BLaER1 treated with 17β-estradiol and CSF1 and Interleukin-3, amounts not matched to agents 10 nM and 100 nM (cell line): ENCODE results near the gene CDKN3.
A peak's percentile ranks its signal among the peaks of the same experiment; 100 is the strongest.
"Not testable (repeated sequence)": the region's sequence is repeated elsewhere in the genome, so short reads cannot be mapped to it uniquely, and the experiment has no call there.

Experiments
- H3K27ac ChIP-seq, 11 experiments: shearing (Covaris generic); formaldehyde crosslinking; 2 replicates each; pipeline ENCODE4 v1.8.1; 2022
- H3K27me3 ChIP-seq, 11 experiments: shearing (Covaris generic); formaldehyde crosslinking; 2 replicates each; pipeline ENCODE4 v1.8.1; 2022
- H3K36me3 ChIP-seq, 11 experiments: shearing (Covaris generic); formaldehyde crosslinking; 2 replicates each; pipeline ENCODE4 v1.8.1; 2022
- H3K4me1 ChIP-seq, 10 experiments: shearing (Covaris generic); formaldehyde crosslinking; 2 replicates each; pipeline ENCODE4 v1.8.1; 2022
- H3K4me2 ChIP-seq, 11 experiments: shearing (Covaris generic); formaldehyde crosslinking; 2 replicates each; pipeline ENCODE4 v1.8.1; 2022
- H3K4me3 ChIP-seq, 10 experiments: shearing (Covaris generic); formaldehyde crosslinking; 2 replicates each; pipeline ENCODE4 v1.8.1; 2022
- H3K9ac ChIP-seq, 11 experiments: shearing (Covaris generic); formaldehyde crosslinking; 2 replicates each; pipeline ENCODE4 v1.8.1; 2022
- H3K9me3 ChIP-seq, 11 experiments: shearing (Covaris generic); formaldehyde crosslinking; replicated peaks in 1 of 11; 2 replicates each; pipeline ENCODE4 v1.8.1; 2022
- H4K20me1 ChIP-seq, 11 experiments: shearing (Covaris generic); formaldehyde crosslinking; 2 replicates each; pipeline ENCODE4 v1.8.1; 2022
- Cebpa-rat ChIP-seq, 11 experiments: shearing (Covaris generic); IDR thresholded peaks; 2 replicates each; pipeline ENCODE4 v1.8.1; 2022

The CDKN3 gene

DNA sequence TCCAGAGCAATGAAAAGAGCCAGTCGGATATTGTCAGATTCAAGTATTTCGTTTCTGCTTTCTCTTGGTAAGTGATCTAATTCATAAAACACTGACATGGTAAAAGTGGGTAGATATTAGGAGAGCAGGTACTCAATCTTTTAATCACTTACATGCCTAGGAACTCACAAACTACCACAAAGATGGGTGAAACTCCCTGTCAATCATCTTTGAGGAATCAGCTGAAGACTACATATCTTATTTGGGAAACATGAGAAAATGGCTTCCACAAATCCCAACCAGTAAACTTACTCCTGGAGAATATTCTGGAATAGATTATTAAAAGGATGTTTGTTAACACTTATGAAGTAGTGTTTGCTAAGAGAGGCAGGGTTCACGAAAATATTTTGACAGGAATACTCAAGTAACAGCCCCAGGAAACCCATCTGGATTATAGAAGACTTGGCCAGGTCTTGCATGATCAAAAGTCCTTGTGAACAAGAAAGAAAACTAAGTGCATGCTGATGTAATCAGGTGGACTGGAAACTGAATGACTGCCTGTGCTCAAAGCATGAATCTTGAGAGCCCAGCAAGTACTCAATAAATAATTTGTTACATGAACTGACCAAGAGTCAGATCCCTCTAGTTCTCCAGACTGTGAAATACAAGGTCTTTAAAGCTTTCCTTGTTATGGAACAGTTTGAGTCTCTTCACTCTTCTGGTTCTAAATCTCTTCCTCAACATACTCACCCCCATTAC, 28.9 kb downstream of the CDKN3 start:
- Histone ChIP-seq H3K4me2 (no peak overlapping the region), H3K36me3 (peaks cover 80 to 96% (median 85%) of the 10 kb centered on the region in 11 experiments), H4K20me1 (peaks cover 0 to 61% (median 26%) of the 10 kb centered on the region in 11 experiments; a peak in 14 of 22 replicates), H3K27me3 (no peaks in the 10 kb centered on the region), H3K9me3 (no peaks in the 10 kb centered on the region), H3K27ac (no peak overlapping the region), H3K4me3 (no peak overlapping the region), H3K4me1 (no peaks in the 10 kb centered on the region), H3K9ac (no peak overlapping the region)
- TF ChIP-seq Cebpa-rat (IDR thresholded peaks at IDR 0.05): no peak

DNA sequence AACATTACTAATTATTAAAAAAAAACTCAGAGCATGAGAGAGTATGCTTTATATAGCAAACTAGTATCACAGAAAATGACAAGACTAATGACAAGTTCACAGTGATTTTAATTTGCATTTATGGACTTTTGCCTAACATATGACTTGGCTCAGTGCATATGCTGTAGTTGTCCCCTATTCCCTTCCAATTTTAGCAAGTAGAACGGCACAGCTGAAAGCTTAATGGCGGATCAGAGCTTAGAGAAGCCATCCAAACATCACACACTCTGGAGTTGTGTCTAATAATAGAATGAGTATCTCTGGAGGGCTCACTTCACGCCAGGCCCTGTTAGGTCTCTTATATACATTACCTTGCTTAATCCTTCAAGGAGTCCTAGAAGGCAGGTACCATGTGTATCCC, 31.1 kb downstream of the CDKN3 start:
- Histone ChIP-seq H3K4me3 (no peak overlapping the region), H3K27ac (no peak overlapping the region), H3K9ac (no peak overlapping the region), H3K4me1 (no peaks in the 10 kb centered on the region), H3K9me3 (no peaks in the 10 kb centered on the region), H3K4me2 (no peak overlapping the region), H3K36me3 (peaks cover 87 to 100% (median 99%) of the 10 kb centered on the region in 11 experiments), H4K20me1 (peaks cover 5 to 80% (median 41%) of the 10 kb centered on the region in 11 experiments; a peak in 18 of 22 replicates), H3K27me3 (no peaks in the 10 kb centered on the region)
- TF ChIP-seq Cebpa-rat (IDR thresholded peaks at IDR 0.05): no peak

DNA sequence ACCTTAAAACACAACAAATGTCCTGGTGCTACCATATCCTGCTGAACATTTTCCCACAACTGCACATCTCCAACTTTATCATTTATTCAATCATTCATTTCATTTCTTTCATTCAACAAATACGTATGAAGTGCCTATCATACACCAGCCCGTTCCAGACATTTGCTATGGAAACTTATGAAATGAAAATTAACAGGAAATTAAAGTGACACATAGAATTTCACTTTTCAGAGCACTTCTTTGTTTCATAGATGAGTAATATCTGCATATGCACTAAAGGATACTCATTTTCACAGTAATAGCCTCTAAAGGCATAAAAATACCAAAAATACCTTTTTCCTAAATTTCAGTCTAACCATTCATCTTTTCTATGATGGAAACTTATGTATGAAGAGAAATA, 31.7 kb downstream of the CDKN3 start:
- H3K4me2 ChIP-seq: no peak overlapping the region
- H3K4me1 ChIP-seq: no peaks in the 10 kb centered on the region
- peaks cover 8 to 84% (median 47%) of the 10 kb centered on the region in 11 experiments; a peak in 19 of 22 replicates for H4K20me1 ChIP-seq
- no peak for TF ChIP-seq Cebpa-rat (IDR thresholded peaks at IDR 0.05)
- no peak overlapping the region for H3K9ac ChIP-seq
- peaks cover 86 to 100% (median 98%) of the 10 kb centered on the region in 11 experiments for H3K36me3 ChIP-seq
- H3K4me3 ChIP-seq: no peak overlapping the region
- no peaks in the 10 kb centered on the region for H3K27me3 ChIP-seq
- H3K27ac ChIP-seq: no peak overlapping the region
- no peaks in the 10 kb centered on the region for H3K9me3 ChIP-seq

DNA sequence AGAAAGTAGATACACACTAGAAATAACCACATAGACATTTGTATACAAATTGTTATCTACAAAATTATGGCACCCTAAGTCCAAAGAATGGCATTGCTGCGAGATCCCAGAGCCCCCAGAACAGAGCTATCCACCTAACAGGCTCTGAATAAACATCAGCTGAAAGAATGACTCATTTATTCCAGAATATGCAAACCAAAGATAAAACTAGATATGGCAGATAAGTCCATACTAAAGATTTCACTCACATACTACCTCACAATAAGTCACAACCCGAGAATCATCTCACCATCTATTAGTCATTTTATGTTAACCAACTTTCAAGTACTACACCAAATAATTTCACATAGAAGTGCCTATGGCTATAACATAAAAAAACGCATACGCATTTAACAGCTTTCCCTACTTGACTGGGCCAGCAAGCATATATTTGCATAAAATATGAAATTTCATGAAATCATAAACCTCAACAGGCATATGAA, 38.7 kb downstream of the CDKN3 start:
- peak overlapping the region in 10 of 11 experiments; percentile 22 to 64 (median 46); a peak in 14 of 22 replicates for H3K4me2 ChIP-seq
- peaks cover 25 to 100% (median 91%) of the 10 kb centered on the region in 11 experiments; a peak in 20 of 22 replicates for H4K20me1 ChIP-seq
- no peaks in the 10 kb centered on the region for H3K9me3 ChIP-seq
- no peaks in the 10 kb centered on the region for H3K27me3 ChIP-seq
- H3K4me1 ChIP-seq: peaks cover 32 to 63% (median 50%) of the 10 kb centered on the region in 10 experiments; a peak in 19 of 20 replicates
- peaks cover 25 to 93% (median 58%) of the 10 kb centered on the region in 11 experiments; a peak in 21 of 22 replicates for H3K36me3 ChIP-seq
- no peak overlapping the region for H3K4me3 ChIP-seq
- H3K27ac ChIP-seq: peak overlapping the region in 2 of 11 experiments; percentile 17 to 18; a peak in 2 of 22 replicates
- no peak for TF ChIP-seq Cebpa-rat (IDR thresholded peaks at IDR 0.05)
- 0 out of 22 replicates have a peak overlapping the region, but pooled peaks of 1 of the 11 experiments have one; percentile 49 for H3K9ac ChIP-seq

DNA sequence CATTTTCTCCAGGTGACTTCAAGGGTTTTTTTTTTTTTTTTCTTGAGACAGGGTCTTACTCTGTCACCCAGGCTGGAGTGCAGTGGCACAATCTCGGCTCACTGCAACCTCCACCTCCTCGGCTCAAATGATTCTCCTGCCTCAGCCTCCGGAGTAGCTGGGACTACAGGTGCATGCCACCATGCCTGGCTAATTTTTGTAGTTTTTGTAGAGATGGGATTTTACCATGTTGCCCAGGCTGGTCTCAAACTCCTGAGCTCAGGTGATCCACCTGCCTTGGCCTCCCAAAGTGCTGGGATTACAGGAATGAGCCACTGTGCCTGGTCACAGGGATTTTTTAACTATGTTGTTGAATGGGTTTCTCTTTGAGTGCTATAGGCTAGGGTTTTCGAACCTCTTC, 41.1 kb downstream of the CDKN3 start:
- H3K9ac ChIP-seq, H3K9me3 ChIP-seq, H3K4me3 ChIP-seq, H3K27ac ChIP-seq, H3K27me3 ChIP-seq: not testable (repeated sequence)
- H3K36me3 ChIP-seq: peaks cover 6 to 69% (median 34%) of the 10 kb centered on the region in 11 experiments; a peak in 19 of 22 replicates
- H4K20me1 ChIP-seq: peaks cover 19 to 80% (median 75%) of the 10 kb centered on the region in 11 experiments; a peak in 20 of 22 replicates
- H3K4me2 ChIP-seq: peak overlapping the region in 5 of 11 experiments; percentile 1 to 94 (median 15); a peak in 6 of 22 replicates
- H3K4me1 ChIP-seq: peaks cover 38 to 73% (median 57%) of the 10 kb centered on the region in 10 experiments

DNA sequence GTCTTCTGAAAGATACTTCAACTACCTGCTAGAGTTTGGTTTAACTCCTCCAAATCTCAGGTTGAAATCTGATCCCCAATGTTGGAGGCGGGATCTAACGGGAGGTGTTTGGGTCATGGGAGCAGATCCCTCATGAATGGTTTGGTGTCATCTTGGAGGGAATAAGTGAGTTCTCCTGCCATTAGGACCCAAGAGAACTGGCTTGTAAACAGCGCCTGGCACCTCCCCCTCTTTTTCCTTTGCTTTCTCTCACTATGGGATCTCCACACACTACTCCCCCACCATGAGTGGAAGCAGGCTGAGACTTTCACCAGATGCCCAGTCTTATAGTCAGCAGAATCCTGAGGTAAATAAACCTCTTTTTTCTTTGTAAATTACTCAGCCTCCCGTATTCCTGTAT, 41.9 kb downstream of the CDKN3 start:
- peak overlapping the region; percentile 9 to 94 (median 82); a peak in 19 of 22 replicates for H3K4me2 ChIP-seq
- H3K9me3 ChIP-seq: no peaks in the 10 kb centered on the region
- peaks cover 6 to 61% (median 27%) of the 10 kb centered on the region in 11 experiments; a peak in 19 of 22 replicates for H3K36me3 ChIP-seq
- H3K4me3 ChIP-seq: no peak overlapping the region
- H3K27me3 ChIP-seq: no peaks in the 10 kb centered on the region
- no peak overlapping the region for H3K27ac ChIP-seq
- no peak for TF ChIP-seq Cebpa-rat (IDR thresholded peaks at IDR 0.05)
- peaks cover 38 to 72% (median 57%) of the 10 kb centered on the region in 10 experiments for H3K4me1 ChIP-seq
- H3K9ac ChIP-seq: no peak overlapping the region
- H4K20me1 ChIP-seq: peaks cover 17 to 73% (median 67%) of the 10 kb centered on the region in 11 experiments; a peak in 20 of 22 replicates

DNA sequence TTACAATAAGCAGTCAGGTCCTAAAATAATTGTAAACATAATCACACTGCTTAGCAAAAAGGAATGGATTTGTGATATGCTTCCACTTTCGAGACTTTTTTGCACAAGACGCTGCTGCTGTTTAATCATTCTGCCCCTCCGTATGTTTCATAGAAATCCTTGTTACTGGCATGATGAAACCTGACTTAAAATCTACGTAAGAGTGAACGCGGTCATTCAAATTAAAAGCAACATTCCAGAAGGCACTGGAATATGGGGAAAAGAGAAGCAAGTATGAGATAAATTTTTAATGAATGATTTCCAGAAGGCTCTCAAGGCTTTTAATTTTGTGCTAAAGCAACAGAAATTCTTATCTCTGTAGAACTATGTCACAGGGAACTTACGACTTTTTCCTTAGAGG, 43.2 kb downstream of the CDKN3 start:
- Histone ChIP-seq H3K4me2 (peak overlapping the region; percentile 79 to 94 (median 82)), H3K4me1 (peaks cover 27 to 59% (median 45%) of the 10 kb centered on the region in 10 experiments), H3K9ac (peak overlapping the region; percentile 93 to 99 (median 97)), H3K9me3 (no peaks in the 10 kb centered on the region), H4K20me1 (peaks cover 17 to 60% (median 54%) of the 10 kb centered on the region in 11 experiments; a peak in 20 of 22 replicates), H3K27ac (peak overlapping the region in 10 of 11 experiments; percentile 94 to 99 (median 97); a peak in 20 of 22 replicates), H3K4me3 (peak overlapping the region; percentile 78 to 95 (median 84)), H3K27me3 (no peaks in the 10 kb centered on the region), H3K36me3 (peaks cover 0 to 48% (median 18%) of the 10 kb centered on the region in 11 experiments; a peak in 17 of 22 replicates)
- no peak for TF ChIP-seq Cebpa-rat (IDR thresholded peaks at IDR 0.05)

DNA sequence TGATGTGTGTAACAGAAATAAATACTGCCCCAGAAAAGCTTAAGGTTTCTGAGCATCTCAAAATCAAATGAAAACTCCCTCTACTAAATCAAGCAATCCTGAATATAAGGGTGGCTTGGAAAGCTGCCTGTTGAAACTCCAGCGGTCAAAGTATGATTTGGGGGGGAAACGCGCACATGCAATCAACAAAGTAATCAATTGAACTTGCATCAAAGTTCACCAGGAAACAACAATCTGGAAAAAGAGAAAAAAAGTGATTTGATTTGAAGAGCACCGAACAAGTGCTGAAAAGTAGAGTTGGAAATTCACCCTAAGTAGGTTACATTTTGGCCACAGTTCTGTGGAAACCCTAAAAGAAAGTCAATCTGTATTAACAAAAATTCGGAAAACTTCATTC, 43.7 kb downstream of the CDKN3 start:
- Histone ChIP-seq H3K36me3 (peaks cover 0 to 43% (median 15%) of the 10 kb centered on the region in 11 experiments; a peak in 16 of 22 replicates), H3K27me3 (no peaks in the 10 kb centered on the region), H3K9me3 (no peaks in the 10 kb centered on the region), H4K20me1 (peaks cover 17 to 55% (median 50%) of the 10 kb centered on the region in 11 experiments; a peak in 20 of 22 replicates), H3K4me3 (peak overlapping the region; percentile 78 to 95 (median 84)), H3K27ac (peak overlapping the region; percentile 89 to 99 (median 97)), H3K4me2 (peak overlapping the region; percentile 79 to 94 (median 82)), H3K9ac (peak overlapping the region; percentile 93 to 99 (median 97)), H3K4me1 (peaks cover 23 to 55% (median 41%) of the 10 kb centered on the region in 10 experiments)
- TF ChIP-seq Cebpa-rat (IDR thresholded peaks at IDR 0.05): no peak
